Measurements from ENCODE around the gene ANP32B.
"Not testable (repeated sequence)": the region's sequence is repeated elsewhere in the genome, so short reads cannot be mapped to it uniquely, and the experiment has no call there.

ANP32B gene

GRCh38 chr9:97992219-97992618 is 9.1 kb downstream of the ANP32B start:
- DNase-seq (ENCODE audit: low read depth in 3 of 3), result no peak

GRCh38 chr9:97993000-97993399 is 9.9 kb downstream of the ANP32B start:
- DNase-seq (ENCODE audit: low read depth in 3 of 3), result no peak

GRCh38 chr9:97994703-97995102 is 11.6 kb downstream of the ANP32B start:
- no peak for DNase-seq (ENCODE audit: low read depth in 3 of 3)

GRCh38 chr9:97996676-97997075 is 13.5 kb downstream of the ANP32B start:
- DNase-seq (ENCODE audit: low read depth in 3 of 3), result not testable (repeated sequence)

GRCh38 chr9:97997330-97998276 is 14.5 kb downstream of the ANP32B start:
- no peak for DNase-seq (ENCODE audit: low read depth in 3 of 3)

- no peak for DNase-seq (ENCODE audit: low read depth in 3 of 3)
These were observed 19.7 kb downstream of the ANP32B start for GRCh38 chr9:98002808-98003207.

GRCh38 chr9:98006127-98006796 is 23.1 kb downstream of the ANP32B start:
- DNase-seq (ENCODE audit: low read depth in 3 of 3), result no peak

GRCh38 chr9:98007251-98007928 is 24.2 kb downstream of the ANP32B start:
- DNase-seq (ENCODE audit: low read depth in 3 of 3), result no peak

GRCh38 chr9:98008764-98009163 is 25.6 kb downstream of the ANP32B start:
- DNase-seq (ENCODE audit: low read depth in 3 of 3), result no peak

GRCh38 chr9:98009437-98009836 is 26.3 kb downstream of the ANP32B start:
- DNase-seq (ENCODE audit: low read depth in 3 of 3), result no peak

GRCh38 chr9:98009936-98010335 is 26.8 kb downstream of the ANP32B start:
- DNase-seq (ENCODE audit: low read depth in 3 of 3), result no peak

- DNase-seq (ENCODE audit: low read depth in 3 of 3), result no peak
These were observed 27.3 kb downstream of the ANP32B start for GRCh38 chr9:98010445-98010844.

- DNase-seq (ENCODE audit: low read depth in 3 of 3), result no peak
These were observed 28.0 kb downstream of the ANP32B start for GRCh38 chr9:98011122-98011521.

GRCh38 chr9:98016137-98016680 is 33.1 kb downstream of the ANP32B start:
- no peak for DNase-seq (ENCODE audit: low read depth in 3 of 3)

GRCh38 chr9:98017306-98017705 is 34.2 kb downstream of the ANP32B start:
- no peak for DNase-seq (ENCODE audit: low read depth in 3 of 3)

- DNase-seq (ENCODE audit: low read depth in 3 of 3), result no peak
These were observed 35.2 kb downstream of the ANP32B start for GRCh38 chr9:98018347-98018746.

- DNase-seq (ENCODE audit: low read depth in 3 of 3), result no peak
These were observed 36.0 kb downstream of the ANP32B start for GRCh38 chr9:98019098-98019497.

- not testable (repeated sequence) for DNase-seq (ENCODE audit: low read depth in 3 of 3)
These were observed 36.7 kb downstream of the ANP32B start for GRCh38 chr9:98019869-98020268.

GRCh38 chr9:98020476-98021145 is 37.5 kb downstream of the ANP32B start:
- no peak for DNase-seq (ENCODE audit: low read depth in 3 of 3)

GRCh38 chr9:98021306-98022040 is 38.3 kb downstream of the ANP32B start:
- DNase-seq (ENCODE audit: low read depth in 3 of 3), result no peak

- no peak for DNase-seq (ENCODE audit: low read depth in 3 of 3)
These were observed 39.3 kb downstream of the ANP32B start for GRCh38 chr9:98022447-98022846.

Data from stimulated activated CD4-positive, alpha-beta T cell treated with anti-CD3 and anti-CD28 coated beads, TNF-alpha, amount 100 ng/mL, for 48 hours (primary cell).